Fibroblast of gingiva (primary cell): ENCODE measurements around the gene CLCN7.

Experiments
- DNase-seq: peaks from one replicate; pipeline ENCODE4 v3.0.0-alpha.2; 2011; ENCODE audit warnings: low read depth

CLCN7 gene

DNA sequence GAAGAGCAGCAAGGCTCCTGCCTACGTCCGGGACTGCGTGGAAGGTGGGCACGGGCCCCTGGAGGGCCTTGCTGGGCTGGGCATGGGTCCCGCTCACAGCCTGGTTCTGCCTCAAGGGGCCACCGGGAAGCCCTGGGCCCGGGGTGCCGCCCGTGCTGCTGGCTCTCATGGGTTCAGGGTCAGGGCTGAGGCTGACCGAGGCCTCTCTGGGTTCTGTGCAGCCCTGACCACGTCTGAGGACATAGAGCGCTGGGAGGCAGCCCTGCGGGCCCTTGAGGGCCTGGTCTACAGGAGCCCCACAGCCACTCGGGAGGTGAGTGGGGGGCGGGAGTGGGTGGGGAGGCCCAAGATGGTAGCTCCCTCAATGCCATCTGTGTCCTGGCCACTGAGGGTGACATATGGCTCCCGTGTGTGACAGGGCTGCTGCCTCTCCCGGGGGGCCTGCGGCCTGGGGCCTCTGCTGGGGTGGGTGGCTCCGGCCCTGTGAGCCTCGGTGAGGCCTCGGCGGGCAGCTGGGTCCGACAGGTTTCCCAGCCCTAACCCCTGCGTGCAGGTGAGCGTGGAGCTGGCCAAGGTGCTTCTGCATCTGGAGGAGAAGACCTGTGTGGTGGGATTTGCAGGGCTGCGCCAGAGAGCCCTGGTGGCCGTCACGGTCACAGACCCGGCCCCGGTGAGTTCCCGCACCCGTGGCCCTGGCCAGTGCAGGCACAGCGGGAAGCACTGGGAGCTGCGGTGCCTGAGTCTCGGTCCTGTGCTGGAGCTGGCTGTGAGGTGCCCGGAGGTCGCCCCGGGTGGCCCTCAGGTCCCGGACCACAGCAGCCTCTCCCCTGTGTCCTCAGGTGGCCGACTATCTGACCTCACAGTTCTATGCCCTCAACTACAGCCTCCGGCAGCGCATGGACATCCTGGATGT is 27.5 kb upstream of the CLCN7 start:
- no peak for DNase-seq

DNA sequence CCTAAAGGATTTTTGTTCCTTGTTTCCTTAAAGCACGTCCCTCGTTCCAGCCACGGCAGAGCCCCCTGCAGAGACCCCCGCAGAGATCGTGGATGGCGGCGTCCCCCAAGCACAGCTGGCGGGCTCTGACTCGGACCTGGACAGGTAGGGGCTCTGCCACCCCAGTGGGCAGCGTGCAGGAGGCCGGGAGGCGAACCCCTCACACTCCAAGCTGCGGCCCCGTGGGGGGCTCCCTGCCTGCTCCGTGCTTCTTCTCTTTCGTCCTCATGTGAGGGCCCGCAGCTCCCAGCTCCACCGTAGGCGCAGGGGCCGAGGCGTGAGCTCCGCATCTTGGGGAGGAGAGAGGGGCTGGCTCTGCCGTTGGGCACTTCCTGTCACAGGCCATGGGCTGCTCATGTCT is 26.8 kb upstream of the CLCN7 start:
- no peak for DNase-seq

DNA sequence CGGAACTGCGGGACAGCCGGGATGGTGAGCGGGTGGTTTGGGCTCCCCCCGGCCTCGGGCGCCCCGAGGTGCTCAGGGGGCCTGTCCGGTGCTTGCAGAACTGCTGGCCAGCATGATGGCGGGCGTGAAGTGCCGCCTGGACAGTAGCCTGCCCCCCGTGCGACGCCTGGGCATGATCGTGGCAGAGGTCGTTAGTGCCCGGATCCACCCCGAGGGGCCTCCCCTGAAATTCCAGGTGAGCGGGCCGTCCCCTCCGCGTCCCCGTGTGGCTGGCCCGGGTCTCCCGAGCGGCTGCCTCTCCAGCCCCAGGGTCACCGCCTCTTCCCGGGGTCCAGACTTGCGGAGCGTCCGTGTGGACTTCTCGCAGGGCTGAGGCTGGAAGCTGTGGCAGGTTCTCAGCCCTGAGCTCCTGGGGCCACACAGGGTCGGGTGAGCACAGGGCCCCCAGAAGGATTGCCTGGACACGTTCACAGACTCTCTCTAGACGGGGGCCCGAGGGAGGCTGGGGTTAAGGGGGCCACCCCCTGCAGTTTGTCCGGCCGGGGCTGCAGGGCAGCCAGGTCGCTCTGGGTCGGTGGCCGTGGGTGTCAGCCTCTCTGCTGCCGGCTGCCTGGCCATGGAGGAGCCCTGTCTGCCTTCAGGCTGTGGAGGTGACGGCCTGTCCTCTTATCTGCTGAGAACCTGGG is 25.8 kb upstream of the CLCN7 start:
- DNase-seq: no peak

DNA sequence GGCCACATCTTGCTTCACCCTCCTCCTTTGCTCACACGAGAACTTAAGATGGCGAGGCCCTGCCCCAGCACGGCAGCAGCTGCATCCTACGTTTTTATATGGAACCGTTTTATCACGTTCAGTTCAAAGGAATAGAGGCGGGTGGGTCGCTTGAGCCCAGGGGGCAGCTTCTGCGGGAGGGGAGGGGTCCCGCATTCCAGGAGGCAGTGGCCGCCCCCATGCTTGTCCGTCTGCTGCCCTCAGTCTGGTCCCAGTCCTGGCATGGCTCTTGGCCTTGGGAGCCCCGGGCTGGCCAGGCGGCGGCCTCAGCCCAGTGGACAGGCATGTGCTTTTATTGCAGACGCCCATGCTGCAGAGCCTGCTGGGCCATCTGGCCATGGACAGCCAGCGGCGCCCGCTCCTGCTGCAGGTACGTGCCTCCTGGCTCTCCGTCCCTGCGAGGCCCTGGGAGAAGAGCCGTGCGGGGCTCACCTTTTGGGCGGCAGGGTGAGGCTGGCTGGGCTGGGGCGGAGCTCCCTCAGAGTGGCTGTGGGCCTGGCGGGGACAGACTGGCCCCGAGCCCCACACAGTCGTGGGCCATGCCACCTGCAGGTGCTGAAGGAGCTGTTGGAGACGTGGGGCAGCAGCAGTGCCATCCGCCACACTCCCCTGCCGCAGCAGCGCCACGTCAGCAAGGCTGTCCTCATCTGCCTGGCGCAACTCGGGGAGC is 25.1 kb upstream of the CLCN7 start:
- no peak for DNase-seq

DNA sequence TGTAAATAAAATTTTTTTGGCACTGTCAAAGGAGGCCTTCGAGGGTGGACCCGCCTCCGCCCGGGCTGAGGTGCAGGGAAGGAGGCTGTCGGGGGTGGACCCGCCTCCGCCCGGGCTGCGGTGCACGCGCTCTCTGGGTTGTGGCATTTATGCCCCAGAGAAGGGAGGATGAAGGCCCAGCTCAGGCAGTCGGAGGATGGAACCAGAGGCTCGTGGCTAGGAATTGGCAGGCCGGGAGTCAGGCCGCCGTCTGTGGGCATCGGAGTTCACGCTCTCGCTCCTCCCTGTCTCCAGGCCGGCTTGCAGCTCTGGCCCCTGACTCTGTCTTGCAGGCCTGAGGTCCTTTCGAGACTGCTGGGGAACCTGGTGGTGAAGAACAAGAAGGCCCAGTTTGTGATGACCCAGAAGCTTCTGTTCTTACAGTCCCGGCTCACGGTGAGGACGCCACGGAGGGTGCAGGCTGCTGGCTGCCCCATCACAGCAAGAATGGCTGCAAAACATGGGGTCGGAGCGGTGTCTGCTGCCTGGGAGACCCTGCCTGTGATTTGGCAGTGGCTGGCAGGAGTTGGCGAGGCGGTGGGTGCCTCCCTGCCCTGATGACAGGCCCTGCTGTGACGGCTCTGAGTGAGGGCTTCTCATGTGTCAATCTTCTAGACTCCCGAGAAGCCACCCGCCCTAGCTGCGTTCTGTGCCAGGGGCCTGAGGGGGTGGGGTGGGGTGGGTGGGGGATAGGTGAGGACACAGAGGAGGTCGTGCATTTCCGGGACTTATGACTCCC is 24.3 kb upstream of the CLCN7 start:
- no peak for DNase-seq

DNA sequence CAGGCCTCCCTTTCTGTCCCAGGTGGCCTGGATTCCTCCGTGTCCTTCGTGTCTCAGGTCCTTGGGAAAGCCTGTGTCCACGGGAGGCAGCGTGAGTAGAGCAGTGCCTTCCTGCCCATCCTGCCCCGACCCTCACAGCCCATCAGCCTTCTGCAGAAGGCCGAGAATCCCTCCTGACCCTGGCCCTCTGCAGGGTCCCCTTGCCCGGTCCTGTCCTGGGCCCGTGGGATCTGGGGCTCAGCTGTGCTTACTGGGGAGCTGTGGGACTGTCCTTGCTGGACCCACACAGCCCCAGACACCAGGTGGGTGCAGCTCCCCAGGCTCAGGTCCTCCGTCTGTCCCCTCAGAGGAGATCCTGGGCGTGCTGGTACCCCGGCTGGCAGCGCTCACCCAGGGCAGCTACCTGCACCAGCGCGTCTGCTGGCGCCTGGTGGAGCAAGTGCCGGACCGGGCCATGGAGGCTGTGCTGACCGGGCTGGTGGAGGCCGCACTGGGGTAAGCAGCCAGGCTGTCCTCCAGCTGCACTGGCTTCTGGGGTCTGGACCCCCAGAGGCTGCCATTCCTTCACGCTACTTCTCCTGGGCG is 22.3 kb upstream of the CLCN7 start:
- no peak for DNase-seq

DNA sequence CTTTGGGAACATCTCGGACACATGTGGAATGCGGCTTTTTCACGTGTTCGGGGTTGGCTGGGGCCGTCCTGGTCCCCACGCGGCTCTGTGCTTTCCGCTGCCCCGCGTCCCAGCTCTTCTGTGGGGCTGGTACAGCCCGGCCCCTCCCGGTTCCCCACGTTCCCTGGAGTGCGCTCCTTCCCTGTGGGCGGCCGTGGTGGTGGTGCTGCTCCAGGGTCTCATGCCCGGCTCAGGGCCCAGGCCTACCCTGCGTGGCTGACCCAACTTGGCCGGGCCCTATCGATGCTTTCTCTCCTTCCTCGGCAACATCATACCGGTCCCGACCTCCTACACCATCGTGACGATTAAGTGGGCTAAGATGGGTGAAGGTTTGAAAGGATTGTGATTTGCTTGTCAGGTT is 21.6 kb upstream of the CLCN7 start:
- no peak for DNase-seq

DNA sequence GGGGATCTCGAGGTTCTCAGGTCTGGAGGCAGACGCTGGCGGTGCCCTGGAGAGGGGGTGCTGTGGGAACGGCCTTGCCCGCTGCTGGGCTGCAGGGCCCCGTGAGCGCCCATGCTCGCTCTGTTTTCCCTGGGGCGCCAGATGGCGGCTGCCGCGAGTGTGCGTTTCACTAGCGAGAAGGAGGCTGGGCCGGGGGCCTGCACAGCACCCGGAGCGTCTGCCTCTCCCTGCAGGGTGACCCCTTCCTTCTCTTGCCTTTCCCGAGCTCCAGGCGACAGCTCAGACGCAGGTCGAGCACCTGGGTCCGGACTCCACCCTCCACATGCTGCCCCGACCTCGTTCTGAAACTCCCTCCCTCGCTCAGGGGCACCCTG is 21.0 kb upstream of the CLCN7 start:
- DNase-seq: no peak

DNA sequence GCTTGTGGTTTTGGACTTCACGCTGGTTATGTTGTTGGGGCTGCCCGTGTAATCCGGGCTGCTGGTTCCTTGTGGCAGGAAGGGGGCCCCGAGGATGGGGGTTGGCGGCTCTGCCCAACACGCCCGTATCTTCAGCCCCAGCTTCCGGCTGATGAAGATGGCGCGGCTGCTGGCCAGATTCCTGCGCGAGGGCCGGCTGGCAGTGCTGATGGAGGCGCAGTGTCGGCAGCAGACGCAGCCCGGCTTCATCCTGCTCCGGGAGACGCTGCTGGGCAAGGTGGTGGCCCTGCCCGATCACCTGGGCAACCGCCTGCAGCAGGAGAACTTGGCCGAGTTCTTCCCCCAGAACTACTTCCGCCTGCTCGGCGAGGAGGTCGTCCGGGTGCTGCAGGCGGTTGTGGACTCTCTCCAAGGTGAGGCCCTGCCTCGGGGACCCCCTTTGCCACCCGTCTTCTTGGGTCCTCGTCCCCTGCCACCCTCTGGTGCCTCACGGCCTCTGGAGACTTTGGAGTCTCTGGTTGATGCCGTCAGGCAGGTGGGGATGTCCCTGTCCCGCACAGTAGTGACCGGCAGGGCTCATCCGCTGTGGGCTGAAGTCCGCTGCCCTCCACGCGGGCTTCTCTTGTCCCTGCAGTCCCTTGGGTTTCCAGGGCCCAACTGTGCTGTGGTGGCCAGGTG is 20.5 kb upstream of the CLCN7 start:
- no peak for DNase-seq

DNA sequence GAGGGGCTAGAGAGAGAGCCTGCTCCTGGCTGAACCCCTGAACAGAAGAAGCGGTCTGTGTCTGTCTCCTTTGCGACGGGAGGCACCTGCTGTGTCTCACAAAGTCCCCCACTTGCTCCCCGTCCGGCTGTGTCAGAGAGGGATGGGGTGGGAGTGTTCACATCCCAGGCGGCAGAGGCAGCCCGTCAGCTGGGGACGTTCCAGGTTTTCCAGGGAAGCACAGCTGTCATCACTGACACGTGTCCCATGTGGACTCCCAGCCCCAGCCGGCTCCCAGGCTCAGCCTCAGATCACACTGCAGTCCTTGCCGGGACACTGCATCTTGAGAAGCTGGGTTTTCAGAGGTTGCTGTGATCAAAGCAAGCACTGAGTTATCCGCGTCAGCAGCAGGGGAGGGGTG is 19.9 kb upstream of the CLCN7 start:
- no peak for DNase-seq

DNA sequence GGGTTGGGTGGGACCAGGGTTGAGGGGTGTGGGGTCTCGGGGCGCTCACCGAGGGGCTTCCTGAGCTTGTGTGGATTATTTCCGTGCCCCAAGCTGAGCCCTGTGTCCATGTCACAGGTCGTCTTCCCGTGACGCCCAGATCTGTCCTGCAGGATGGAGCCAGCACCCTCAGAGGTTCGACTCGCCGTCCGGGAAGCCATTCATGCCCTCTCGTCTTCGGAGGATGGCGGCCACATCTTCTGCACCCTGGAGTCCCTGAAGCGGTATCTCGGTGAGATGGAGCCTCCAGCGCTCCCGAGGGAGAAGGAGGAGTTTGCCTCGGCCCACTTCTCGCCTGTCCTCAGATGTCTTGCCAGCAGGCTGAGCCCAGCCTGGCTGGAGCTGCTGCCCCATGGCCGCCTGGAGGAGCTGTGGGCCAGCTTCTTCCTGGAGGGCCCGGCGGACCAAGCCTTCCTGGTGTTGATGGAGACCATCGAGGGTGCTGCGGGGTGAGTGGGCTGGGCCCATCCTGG is 19.4 kb upstream of the CLCN7 start:
- DNase-seq: peak; percentile 83

DNA sequence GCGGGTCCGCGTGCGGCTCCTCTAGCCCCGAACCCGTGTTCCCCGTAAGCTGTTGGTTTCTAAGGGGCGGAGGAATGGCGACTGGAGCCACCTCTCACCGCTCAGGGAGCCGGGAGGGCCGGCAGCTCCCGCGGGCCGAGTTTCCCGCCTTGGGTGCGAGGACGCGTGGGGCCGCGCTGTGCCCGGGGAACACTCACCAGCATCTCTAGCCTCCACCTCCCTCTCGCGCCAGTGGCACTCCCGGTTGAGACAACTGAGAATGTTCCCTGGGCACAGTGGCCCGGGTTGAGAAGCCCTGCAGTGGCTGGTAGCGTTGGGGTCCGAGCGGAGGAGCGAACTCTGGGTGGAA is 18.9 kb upstream of the CLCN7 start:
- no peak for DNase-seq

DNA sequence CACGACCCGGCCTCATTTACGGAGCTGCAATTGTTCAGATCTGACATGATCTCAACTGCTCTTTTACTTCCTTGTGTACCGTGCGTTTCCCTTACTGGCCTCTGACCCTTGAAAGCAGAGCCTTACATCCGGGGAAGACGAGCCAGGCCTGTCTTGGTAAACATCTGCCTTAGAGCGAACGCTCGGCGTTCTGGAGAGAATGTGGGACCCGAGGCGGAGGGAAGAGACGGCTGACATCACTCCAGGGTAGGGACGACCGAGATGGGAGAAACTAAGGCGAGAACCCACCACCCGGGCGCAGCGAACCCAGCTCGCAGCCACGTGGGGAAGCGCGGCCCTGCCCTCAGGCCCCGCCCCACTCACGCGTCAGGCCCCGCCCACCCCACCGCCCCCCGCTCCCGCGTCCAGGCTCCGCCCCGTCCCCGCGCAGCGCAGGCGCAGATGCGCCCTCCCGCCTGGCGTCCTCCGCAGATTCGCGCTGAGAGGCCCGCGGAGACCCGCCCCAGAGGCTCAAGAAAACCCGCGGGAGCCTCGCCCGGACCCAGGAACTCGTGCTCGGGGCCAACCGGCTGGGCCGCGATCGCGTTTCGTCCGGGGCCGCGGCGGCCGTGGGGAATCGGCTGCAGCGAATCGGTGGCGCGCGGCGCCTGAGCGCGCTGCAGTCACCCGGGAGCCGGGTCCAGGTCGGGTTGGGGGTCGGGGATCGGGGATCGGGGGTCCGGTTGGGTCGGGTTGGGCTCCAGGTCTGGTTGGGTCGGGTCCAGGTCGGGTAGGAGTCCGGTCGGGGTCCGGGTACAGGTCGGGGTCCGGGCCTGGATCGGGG is 18.3 kb upstream of the CLCN7 start, which contains the start of gene TELO2:
Gene TELO2 (plus strand): TSS at position 438 of the 823 bp plus-strand sequence. CDS start 922 bp downstream, outside the sequence.
- peak; percentile 65 for DNase-seq

DNA sequence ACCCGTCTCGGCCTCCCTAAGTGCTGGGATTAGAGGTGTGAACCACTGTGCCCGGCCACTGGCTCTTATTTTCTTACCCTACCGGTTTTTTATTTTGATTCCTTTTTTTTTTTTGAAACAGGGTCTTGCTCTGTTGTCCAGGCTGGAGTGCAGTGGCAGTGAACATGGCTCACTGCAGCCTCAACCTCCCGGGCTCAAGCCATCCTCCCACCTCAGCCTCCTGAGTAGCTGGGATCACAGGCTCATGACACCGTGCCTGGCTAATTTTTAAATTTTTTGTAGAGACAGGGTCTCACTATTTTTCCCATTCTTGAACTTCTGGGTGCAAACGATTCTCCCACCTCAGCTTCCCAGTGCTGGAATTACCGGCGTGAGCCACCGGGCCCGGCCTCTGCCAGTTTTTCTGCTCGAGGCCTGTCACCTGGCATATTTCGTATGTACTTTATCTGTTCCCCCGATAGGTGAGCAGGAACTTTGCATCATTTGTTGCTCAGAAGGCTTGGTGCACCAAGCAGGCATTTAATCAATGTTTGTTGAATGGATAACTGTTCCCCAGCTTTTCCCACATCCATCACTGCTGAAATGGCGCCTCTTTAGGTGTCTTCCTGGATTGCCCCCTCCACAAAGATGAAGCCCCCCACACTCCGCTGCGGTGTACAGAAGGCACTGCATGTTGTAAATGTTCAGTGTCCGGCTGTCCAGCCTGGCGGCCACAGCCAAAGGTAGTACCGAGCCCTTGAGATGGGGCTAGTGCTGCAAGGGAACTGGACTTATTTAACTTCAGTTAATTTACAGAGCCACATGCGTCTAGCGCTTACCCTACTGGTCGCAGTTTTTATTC is 17.5 kb upstream of the CLCN7 start:
- DNase-seq: no peak

DNA sequence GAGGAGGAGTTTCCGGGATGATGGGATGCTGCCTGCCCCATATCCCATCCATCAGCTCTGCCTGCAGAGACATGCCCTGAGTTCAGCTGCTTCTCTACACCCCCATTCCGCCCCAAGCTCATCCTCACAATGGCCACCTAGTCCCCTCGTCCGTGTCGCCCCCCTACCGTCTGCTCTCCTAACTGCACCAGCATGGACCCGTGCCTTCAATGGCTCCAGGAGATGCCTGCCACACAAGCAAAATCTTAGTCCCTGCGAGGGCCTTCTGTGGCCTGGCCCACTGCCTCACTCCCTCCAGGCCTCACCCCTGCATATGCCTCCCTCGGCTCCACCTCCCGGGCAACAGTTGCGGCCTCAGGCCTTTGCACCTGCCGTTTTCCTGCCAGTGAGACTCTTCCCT is 16.5 kb upstream of the CLCN7 start:
- DNase-seq: no peak

DNA sequence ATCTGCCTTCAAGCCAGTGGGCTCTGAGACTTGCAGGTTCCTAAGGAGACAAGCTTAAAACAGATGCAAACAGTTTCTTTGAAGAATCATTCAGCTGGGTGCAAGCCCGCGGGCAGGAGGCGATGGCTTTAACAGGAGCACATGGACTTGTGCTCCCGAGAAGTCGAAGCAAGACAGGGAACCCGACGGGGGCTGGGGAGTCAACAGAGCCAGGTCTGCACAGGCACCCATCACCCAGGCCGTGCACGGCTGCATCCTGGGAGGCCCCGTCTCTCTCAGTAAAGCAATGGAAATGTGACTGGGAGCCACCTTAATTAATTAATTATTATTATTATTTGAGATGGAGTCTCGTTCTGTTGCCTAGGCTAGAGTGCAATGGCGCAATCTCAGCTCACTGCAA is 14.2 kb upstream of the CLCN7 start:
- DNase-seq: no peak

DNA sequence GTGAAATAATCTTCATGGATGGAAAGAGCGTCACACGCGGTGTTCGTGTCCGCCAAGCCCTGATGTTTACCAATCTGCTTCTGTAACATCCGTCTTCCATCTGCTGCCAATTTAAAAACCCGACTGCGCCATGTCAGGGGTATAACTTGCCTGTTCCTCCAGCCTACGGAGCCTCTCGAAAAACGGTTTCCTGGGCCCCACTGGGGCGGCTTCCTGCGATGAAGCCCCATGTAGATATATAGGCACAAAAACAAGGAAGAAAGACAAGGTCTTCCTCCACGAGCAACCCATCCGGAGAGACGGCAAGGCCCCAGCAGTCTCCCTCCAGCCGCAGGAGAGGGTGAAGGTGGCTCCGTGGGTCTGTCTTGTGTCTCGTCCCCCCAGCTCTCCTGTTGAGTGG is 13.8 kb upstream of the CLCN7 start, which contains the start of gene PTX4:
Gene PTX4 (minus strand): TSS at position 326 of the 400 bp plus-strand sequence. CDS start 35 bp downstream, at position 291.
- DNase-seq: no peak

DNA sequence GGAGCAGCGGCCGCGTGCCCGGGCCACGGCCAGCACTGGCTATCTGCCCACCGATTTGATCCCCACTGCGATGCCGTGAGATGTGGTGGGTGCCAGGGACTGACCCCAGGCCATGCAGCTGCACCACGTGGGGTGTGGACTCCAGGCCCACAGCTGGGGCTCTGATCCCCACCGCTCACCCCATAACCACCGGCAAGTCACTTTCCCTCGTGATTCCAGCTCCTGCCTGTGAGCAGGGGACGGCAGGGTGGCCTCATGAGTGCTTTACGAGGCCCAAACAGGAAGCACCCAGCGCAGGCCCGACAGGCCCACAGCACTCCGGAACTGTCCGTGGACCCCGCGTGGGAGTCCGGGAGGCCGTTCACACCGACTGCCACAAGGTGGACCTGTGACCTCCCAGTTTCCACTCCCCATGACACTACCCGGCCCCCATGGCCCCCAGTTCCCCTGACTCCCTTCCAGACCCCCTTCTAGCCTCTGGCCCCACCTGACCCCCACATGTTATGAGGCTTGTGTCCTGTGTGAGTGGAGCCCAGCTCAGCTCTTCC is 13.3 kb upstream of the CLCN7 start:
- DNase-seq: no peak
